IMR-90 (cell line): ENCODE data around the gene PCNX4.

Experiments
- CEBPB ChIP-seq: IDR thresholded peaks from 2 replicates; pipeline ENCODE4 v1.6.1; 2012; ENCODE audit warnings: low read depth, low read length, improper control_type of control experiment
- CTCF ChIP-seq: conservative IDR thresholded peaks from 2 replicates; pipeline ENCODE4 v1.5.1; 2012; ENCODE audit warnings: mild to moderate bottlenecking, low read depth, low read length, improper control_type of control experiment
- FOS ChIP-seq: fragments of 150-350 bp; IDR thresholded peaks from 2 replicates; pipeline ENCODE4 v1.6.1; 2016; ENCODE audit warnings: low read depth, low read length
- MAFK ChIP-seq: IDR thresholded peaks from 2 replicates; pipeline ENCODE4 v1.6.1; 2012; ENCODE audit warnings: low read depth, low read length, improper control_type of control experiment
- MAZ ChIP-seq: IDR thresholded peaks from 2 replicates; pipeline ENCODE4 v1.6.1; 2012; ENCODE audit warnings: low read depth, mild to moderate bottlenecking, low read length, improper control_type of control experiment, moderate library complexity, borderline replicate concordance
- POLR2A ChIP-seq: IDR thresholded peaks from 2 replicates; pipeline ENCODE4 v1.6.1; 2012; ENCODE audit warnings: mild to moderate bottlenecking, low read depth, low read length
- RFX5 ChIP-seq: IDR thresholded peaks from 2 replicates; pipeline ENCODE4 v1.8.0; 2012; ENCODE audit warnings: low read depth, mild to moderate bottlenecking, low read length, moderate library complexity
- SMC3 ChIP-seq: fragments of 150-350 bp; IDR thresholded peaks from 2 replicates; pipeline ENCODE4 v1.6.1; 2016; ENCODE audit warnings: low read depth, mild to moderate bottlenecking, antibody characterized with exemption, low read length, moderate library complexity

- TF ChIP-seq CTCF (no peak), RFX5 (no peak), CEBPB (no peak), SMC3 (no peak), POLR2A (no peak), FOS (no peak), MAFK (no peak), MAZ (no peak)
Observed at GRCh38 chr14:60079723-60080122, 12.0 kb upstream of the PCNX4 start.
